GM19395 (cell line): ENCODE data around the gene SBF1.

Source experiments
- ATAC-seq: cut with Tn5 transposase; IDR thresholded peaks from one replicate; pipeline ENCODE4 v1.9.1; 2021; ENCODE audit warnings: mild to moderate bottlenecking, moderate library complexity; ENCODE audit not compliant: unreplicated experiment

SBF1 gene

DNA sequence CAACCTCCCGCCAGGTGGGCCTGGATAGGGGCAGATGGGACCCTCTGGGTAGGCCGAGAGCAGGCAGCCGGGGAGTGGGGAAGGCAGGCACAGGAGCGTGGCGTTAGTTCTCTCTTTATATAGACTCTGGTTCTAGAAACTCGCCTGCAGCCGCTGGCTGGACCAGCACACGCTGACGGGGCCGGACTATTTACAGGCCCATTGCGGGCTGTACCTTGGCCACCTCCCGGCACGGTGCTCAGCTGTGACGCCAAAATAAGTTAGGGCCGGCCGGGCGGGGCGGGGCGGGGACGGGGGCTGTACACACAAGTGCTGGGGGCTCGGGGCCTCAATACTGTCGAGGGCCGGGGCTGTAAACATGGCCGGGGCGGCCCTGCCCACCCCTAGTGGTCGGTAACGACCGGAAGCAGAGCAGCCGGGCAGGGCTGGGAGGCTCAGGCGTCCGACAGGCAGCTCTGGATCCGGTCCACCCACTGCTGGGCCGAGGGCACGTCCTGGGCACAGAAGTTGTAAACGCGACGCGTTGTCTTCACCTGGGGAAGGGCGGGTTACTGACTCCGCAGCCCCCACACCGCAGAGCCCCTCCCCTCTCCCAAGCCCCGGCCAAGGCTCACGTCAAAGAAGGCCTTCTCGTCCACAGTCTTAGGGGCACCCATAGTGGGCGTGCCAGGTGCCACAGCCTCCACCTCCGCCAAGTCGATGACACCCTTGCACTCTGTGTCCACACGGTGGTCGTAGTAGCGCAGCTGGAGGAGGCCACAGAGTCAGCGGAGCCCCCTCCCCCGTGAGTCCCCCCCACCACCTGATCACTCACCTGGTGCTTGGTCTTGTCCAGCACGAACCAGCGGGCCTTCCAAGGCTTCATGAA, 27.9 kb downstream of the SBF1 start:
- ATAC-seq = no peak

DNA sequence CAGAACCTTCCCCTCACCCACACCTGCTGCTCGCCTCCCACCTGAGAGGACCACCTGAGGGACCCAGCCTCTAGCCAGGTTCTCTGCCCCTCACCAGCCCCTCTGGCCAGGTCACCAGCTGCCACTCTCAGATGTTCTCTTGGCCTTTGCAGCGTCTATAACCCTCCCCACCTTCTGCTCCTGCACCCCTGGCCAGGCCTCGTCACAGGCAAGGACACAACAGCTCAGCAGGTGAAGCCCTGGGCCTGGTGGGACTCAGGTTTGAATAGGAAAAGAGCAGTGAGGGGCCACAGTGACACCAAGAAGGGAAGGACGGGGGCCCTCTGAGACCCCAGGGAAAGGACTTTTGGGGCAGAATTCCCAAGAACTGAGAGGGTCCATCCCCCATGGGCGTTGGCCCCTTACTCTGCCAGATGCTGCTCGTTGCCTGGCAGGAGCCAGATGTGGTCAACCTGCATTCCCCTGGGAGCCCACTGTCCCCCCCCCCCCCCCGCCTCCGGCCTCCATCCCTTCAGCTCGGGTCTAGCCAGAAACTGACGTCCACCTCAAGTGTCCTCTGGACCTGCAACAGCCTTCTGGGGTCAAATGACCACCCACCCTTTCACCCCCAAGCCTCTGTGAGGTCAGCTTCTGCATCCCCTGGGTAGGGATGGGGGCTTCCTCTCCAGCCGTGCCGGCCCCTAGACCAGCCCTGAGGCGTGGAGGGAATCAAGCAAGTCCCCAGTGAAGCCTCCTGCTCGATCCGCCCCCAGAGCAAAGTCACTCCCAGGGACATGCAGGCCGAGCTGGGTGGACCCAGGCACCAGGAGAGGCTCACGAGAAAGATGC, 28.7 kb downstream of the SBF1 start:
- ATAC-seq = no peak

DNA sequence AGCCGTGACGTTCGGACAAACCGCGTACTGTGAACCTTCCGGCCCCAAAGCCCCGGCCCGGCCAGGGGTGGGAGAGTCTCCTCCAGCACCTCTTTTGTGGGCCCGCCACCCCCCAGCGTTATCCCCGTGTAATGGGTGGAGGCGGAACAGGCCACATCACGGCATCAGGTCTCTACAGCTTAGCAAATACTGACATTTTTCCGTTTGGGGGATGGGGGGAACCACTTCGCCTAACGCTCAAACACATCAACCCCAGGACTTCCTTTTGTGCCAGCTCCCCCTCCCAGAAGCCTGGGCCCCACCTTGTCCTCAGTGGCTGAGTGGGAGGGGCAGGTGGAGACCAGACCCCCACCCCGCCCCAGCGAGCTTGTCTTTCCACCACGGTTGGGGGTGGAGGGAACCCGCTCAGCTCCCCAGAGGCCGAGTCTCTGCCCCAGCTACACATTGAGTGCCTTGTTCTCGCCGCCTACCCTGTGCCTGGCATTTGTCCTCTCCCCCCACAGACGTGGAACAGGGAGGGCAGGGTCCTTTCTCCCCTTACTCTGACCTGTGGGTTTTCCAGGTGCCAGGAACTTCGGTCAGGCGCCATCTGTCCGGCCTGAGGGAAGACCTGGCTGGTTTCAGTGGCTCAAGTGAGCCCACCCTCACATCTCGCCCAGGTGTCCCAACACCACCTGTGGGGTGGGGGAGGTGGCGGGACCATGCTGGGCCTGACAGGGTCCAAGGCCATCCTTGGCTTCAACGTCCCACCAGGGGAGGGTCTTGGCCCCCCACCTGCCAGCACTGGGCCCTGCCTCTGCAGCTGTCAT, 29.6 kb downstream of the SBF1 start:
- no peak for ATAC-seq

DNA sequence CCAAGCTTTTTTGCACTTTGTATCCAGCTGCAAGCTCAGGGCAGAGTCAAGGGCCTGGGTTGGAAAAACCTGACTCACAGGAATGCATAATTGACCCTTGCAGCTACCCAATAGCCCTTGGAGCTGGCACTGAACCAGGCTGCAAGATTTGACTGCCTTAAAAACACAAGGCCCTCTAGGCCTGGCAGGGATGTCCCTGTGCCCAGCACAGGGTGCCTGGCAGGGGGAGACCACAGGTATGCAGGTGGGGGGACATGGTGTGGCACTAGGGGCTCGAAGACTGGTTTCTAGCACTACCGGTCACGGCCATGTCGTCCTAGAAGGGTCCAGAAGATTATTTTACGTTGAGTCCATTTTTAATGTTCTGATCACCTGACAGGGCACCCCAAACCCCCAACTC, 30.2 kb downstream of the SBF1 start:
- no peak for ATAC-seq

- no peak for ATAC-seq
These were observed 30.8 kb downstream of the SBF1 start for GRCh38 chr22:50443801-50444625.

DNA sequence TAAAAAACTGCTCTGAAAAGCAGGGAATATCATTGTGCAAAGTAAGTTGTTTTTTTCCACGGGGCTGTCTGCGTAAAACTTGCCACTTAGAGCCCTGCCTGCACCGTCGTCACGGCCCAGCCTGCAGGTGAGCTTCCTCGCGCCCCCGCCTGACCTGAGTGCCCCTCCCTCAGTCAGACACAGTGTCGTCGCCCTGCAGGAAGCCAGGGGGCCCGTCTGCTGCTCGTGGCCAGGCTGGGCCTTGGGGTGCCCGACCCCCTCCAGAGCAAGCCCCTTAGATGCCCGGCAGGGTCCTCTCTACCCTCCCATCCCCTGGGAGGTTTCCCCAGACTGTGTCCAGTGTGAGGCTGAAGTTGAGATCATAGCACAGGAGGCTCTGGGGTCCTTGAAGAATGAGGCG, 31.6 kb downstream of the SBF1 start:
- no peak for ATAC-seq

DNA sequence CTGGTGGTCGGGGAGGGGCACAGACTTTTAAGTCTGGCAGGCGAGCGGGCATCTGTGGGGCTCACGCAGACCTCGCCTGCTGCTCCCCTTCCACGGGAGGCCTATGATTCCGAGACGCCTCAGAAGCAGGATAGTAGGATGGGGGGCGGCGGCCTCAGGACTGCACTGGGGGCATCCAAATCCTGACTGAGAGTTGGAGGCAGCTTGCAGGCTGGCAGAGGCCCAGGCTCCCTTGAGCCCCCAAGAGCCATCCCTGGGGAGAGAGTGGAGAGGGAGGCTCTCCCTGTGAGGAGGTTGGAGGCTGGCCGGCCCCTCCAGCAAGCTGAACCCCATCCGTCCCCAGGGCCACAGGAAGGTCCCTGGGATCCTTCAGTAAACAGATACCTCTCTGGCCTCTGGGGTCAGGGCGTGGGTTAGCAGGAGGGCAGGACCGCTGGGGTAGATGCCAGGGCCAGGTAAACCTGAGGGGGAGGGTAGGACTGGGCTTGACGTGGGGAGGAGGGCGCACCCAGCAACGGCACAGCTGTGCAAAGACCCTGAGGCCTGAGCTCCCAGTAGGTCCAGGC, 33.3 kb downstream of the SBF1 start:
- no peak for ATAC-seq

DNA sequence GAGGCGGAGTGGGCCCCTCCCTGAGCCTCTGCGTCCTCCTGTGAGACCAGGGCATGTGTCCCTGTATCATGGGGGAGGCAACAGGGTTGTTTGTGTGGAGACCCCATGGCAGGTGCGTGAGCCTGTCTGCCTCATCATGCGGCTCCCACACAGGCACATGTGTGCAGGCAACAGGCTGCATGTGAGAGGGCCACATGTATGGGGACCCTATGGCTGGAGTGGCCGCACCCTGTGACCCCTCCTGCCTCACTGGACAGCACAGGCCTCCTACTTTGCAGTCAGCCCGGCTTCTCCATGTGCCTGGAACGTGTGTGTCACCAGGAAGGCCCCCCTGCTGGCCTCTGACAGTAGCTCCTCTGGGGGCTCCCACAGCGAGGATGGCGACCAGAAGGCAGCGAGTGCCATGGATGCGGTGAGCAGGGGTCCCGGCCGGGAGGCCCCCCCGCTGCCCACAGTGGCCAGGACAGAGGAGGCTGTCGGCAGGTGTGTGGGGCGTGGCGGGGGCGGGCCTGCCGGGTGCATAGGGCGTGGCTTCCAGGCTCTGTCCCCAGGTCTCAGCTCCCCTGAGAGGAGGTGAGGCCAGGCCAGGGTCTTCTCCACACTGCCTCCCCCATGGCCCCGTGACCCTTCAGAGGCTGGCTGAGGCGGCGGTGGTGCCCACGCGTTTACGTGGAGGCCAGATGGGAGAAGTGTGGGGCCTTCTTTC, 34.1 kb downstream of the SBF1 start:
- no peak for ATAC-seq

DNA sequence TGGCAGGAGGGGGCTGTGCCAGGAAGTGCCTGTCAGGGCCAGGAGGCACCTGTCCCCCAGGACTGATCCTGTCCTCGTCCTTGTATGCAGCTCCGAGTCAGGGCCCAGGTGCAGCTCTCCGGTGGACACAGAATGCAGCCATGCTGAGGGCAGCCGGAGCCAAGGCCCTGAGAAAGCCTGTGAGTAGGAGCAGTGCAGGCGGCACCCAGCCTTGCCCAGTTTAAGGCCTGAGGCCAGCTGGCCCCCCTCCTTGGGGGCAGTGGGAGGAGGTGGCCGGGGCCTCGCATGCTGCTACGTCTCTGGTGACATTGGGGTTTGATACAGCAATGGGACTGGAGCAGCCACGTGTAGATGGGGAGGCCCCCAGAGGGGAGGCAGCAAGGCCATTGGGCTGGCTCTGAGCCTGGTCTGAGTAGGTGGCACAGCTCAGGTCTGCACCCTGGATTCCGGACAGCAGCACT, 34.9 kb downstream of the SBF1 start:
- ATAC-seq = no peak

- ATAC-seq = no peak
These were observed 35.4 kb downstream of the SBF1 start for GRCh38 chr22:50439314-50439870.

- ATAC-seq = no peak
These were observed 36.2 kb downstream of the SBF1 start for GRCh38 chr22:50438305-50439275.

GRCh38 chr22:50437511-50438304, 37.1 kb downstream of the SBF1 start:
- ATAC-seq = no peak

DNA sequence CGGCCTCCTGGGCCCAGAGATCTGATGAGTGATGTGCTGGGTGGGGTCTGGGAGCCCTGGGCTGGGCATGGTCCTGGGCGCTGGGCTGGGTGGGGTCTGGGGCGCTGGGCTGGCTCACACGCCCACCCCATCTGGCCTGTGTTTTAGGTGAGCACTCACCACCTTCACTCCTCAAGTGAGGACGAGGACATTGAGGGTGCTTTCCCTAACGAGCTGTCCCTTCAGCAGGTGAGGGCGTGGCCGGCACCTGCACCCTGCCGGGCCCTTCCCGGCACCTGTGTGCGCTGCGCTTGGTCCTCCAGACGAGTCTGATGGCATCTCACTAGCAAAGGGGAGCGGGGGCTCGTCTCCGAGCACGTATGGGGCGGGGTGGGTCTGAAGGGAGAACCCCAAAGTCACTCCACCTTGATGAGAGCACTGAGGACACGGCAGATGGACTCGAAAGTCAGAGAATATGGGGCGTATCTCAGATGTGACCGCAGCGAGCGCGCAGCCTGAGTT, 37.9 kb downstream of the SBF1 start:
- no peak for ATAC-seq

DNA sequence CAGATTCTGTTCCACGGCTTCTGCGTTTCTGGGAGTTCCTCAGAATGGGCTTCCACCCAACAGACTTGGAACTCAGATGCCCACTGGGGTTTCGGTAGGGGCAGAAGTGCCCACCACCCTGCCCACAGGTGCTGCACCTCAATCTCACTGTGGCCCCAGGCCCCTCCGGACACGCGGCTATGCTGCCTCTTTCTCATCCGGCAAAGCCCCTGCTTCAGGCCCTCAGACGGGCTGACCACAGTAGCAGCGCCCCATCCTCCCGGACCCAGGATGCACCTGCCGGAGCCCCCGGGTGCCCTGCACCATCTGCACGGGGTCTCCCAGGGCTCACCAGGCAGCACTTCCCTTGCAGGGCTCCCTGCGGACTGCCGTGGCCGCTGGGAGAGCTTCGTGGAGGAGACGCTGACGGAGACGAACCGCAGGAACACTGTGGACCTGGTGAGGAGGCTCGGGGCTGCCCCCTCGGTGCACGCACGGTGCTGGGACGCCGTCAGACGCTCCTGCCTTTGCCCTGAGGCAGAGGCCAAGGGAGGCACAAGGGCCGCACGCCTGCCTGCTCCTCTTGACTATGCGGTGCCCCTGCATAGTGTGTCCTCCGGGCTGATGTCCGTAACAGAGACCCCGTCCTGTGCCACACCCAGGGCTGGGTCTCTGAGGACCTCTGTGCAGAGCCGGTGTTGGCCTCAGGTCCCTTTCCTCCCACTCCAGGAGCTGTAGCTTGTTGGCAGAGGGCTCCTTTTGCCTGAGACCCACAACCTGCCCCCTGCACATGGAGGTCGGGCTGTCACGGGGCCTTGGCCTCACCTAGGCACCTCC, 38.6 kb downstream of the SBF1 start:
- no peak for ATAC-seq

DNA sequence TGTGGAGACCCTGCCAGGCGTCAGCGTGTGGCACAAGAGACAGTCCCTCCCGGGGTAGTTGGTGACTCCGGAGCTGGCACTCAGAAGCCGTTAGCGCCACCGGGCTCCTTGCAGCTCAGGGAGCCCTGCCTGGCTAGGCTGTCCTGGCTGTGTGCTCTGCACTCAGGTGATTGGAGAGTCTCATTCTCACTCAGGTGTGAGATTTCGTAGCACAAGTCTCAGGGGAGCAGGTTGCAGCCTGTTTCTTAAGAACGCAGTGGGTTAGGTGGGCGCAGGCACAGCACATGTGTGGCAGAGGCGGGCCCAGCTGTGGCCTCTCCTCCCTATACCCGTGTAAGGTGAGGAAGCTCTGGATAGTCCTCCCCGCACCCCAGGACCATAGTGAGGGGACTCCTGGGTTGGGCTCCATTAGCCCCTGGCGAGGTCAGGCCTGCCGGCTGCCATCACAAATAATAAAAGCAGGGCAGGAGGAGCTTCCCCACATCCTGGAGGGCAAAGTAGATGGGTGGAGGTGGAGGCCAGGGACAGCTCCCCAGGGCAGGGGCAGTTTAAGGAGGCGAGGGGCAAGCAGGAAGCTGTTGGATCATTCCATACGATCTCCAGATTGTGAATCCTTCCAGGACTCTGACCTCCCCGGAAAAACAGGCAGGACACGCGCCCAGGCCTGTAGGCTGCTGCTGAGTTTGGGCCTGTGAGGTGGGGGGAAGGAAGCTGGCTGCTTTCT, 39.4 kb downstream of the SBF1 start:
- no peak for ATAC-seq
